ENCODE measurements around the gene SNTB2. TPM values are rescaled to one million over a fixed set of nuclear protein-coding genes. Genes with fewer than 3 reads are reported as not detected.
A peak's percentile ranks its signal among the peaks of the same experiment; 100 is the strongest.

Gene SNTB2
- total and polyA plus RNA-seq, 2 of the 4 experiments (the other 2 are of a cell fraction), result 23.5 to 47.5 TPM

GRCh38 chr16:69311533-69312387, 124.8 kb downstream of the SNTB2 start:
- Histone ChIP-seq H3K4me3 (ENCODE audit: insufficient read depth, low read depth, low read length) (peak overlapping the region; percentile 78), H3K4me2 (ENCODE audit: low read depth, low read length) (peak overlapping the region; percentile 98), H4K20me1 (ENCODE audit: insufficient read depth, low read length) (peaks cover 37% of the 10 kb centered on the region), H4K5ac (ENCODE audit: low read depth, low read length) (0 out of 2 replicates have a peak overlapping the region, but pooled peaks have one; percentile 5), H3K9ac (ENCODE audit: low read depth, low read length) (peak overlapping the region; percentile 72), H2AK5ac (ENCODE audit: low read depth, low read length) (peak overlapping the region; percentile 68), H4K8ac (ENCODE audit: low read depth in 2 of 2, low read length in 2 of 2) (peak overlapping the region; percentile 61 to 79; a peak in 1 of 4 replicates), H3K27me3 (ENCODE audit: control insufficient read depth, insufficient read depth, low read length) (no peaks in the 10 kb centered on the region), H2BK120ac (ENCODE audit: low read depth, low read length) (no peak overlapping the region), H3K4ac (ENCODE audit: low read depth, low read length) (peak overlapping the region; percentile 80), H4K91ac (ENCODE audit: insufficient read depth, low read depth, low read length) (peak overlapping the region; percentile 66), H2AK9ac (replicated peaks; ENCODE audit: low read depth, low read length, poor library complexity) (peak overlapping the region; percentile 84), H3K9me3 (ENCODE audit: control insufficient read depth, insufficient read depth, low read length) (no peaks in the 10 kb centered on the region), H3K79me1 (ENCODE audit: low read depth in 1 of 2, low read length in 2 of 2) (peaks cover 23 to 53% of the 10 kb centered on the region in 2 experiments), H3K14ac (replicated peaks; ENCODE audit: low read depth, low read length) (peak overlapping the region; percentile 83), H2BK5ac (ENCODE audit: low read depth, low read length, poor library complexity, severe bottlenecking) (peak overlapping the region; percentile 76), H2BK15ac (ENCODE audit: low read depth, low read length) (no peak overlapping the region), H3K4me1 (ENCODE audit: control insufficient read depth, insufficient read depth, low read length) (peaks cover 4% of the 10 kb centered on the region), H2AFZ (replicated peaks; ENCODE audit: low read length, poor library complexity) (peak overlapping the region; percentile 96), H3K36me3 (ENCODE audit: control insufficient read depth, insufficient read depth, low read length) (peaks cover 24% of the 10 kb centered on the region), H3K23ac (ENCODE audit: low read depth, low read length) (peak overlapping the region; percentile 97), H2BK20ac (ENCODE audit: low read depth, low read length) (no peak overlapping the region), H3K9me1 (ENCODE audit: insufficient read depth, low read length) (peaks cover 6% of the 10 kb centered on the region; the same call in 1 of the 2 replicates), H3K27ac (ENCODE audit: insufficient read depth, low read length) (peak overlapping the region; percentile 84), H3K56ac (ENCODE audit: extremely low read depth, insufficient read depth, low read length) (0 out of 2 replicates have a peak overlapping the region, but pooled peaks have one; percentile 38), H3K18ac (ENCODE audit: low read depth, low read length) (no peak overlapping the region)
- in situ Hi-C loops (cut with MboI; ENCODE audit: low sequenced_read_pairs), result no loop called here
- ChIA-PET CTCF (interaction anchor here (0.7 kb wide), 1 partner anchor 36 kb away, joined by 5 read pairs; no protein-coding TSS in a partner anchor), POLR2A (ENCODE audit: unreplicated experiment) (interaction anchor here (0.7 kb wide), 1 partner anchor 145 kb away, joined by 3 read pairs; no protein-coding TSS in a partner anchor)
- dilution Hi-C loops (cut with HindIII; ENCODE audit: low sequenced_read_pairs, unreplicated experiment), result no loop called here
- DNase-seq, result no peak
- BruUV-seq (replicated peaks), result no TSS peak
- intact Hi-C loops (cut with micrococcal nuclease), result loop anchor here (1.0 kb wide), 1 partner anchor 161 kb away; no protein-coding TSS in a partner anchor
- 2% methylated on average over 31 of the region's 59 CpGs; no CpG with 5 or more reads in 1 of the 2 experiments for WGBS, 2 experiments (ENCODE audit: extremely low coverage in 2 of 2, insufficient read length in 1 of 2)
- peak; percentile 56 for ATAC-seq (ENCODE audit: low read depth)
- TF ChIP-seq CHD1 (IDR thresholded peaks at IDR 0.05; ENCODE audit: low read depth, low read length), result no peak
- peak; percentile 48; the same call in 1 of the 2 replicates for TF ChIP-seq MXI1 (IDR thresholded peaks at IDR 0.05; ENCODE audit: borderline replicate concordance, low read depth, low read length)
- TF ChIP-seq RCOR1 (IDR thresholded peaks at IDR 0.05; ENCODE audit: insufficient replicate concordance, low read length), result no peak
- no peak for TF ChIP-seq NFE2L2 (IDR thresholded peaks at IDR 0.05; ENCODE audit: low read depth, low read length)
- TF ChIP-seq MAZ (IDR thresholded peaks at IDR 0.05; ENCODE audit: borderline replicate concordance, low read depth, low read length), result no peak
- TF ChIP-seq RAD21 (IDR thresholded peaks at IDR 0.05; ENCODE audit: low read length), result no peak
- TF ChIP-seq USF2 (IDR thresholded peaks at IDR 0.05; ENCODE audit: low read depth, low read length), result no peak
- TF ChIP-seq CEBPB (IDR thresholded peaks at IDR 0.05; ENCODE audit: low read depth, low read length), result no peak
- TF ChIP-seq FOS (IDR thresholded peaks at IDR 0.05; ENCODE audit: low read depth, low read length), result no peak
- TF ChIP-seq CTCF (conservative IDR thresholded peaks at IDR 0.05; ENCODE audit: low read depth, low read length), result 0 out of 2 replicates have a peak, but pooled peaks have one; percentile 3
- no peak for TF ChIP-seq RFX5 (IDR thresholded peaks at IDR 0.05; ENCODE audit: low read depth, low read length)
- no peak for TF ChIP-seq MAFK (IDR thresholded peaks at IDR 0.05; ENCODE audit: low read depth, low read length)
- TF ChIP-seq SMC3 (IDR thresholded peaks at IDR 0.05; ENCODE audit: low read depth, low read length), result no peak

Measured in IMR-90 (cell line).